GM06990 (cell line): Measurements from ENCODE around the gene VEGFC.

ENCODE experiments used
- DNase-seq: peaks from one replicate; pipeline ENCODE4 v3.0.0-alpha.2; 2011; ENCODE audit not compliant: insufficient read length; ENCODE audit errors: extremely low read depth
- H3K27me3 ChIP-seq: replicated peaks from 2 replicates; pipeline ENCODE4 v1.6.0; 2011; ENCODE audit warnings: low read length; ENCODE audit not compliant: control insufficient read depth, insufficient read depth
- H3K36me3 ChIP-seq: 2 replicates; pipeline ENCODE4 v1.5.1; 2011; ENCODE audit warnings: low read length; ENCODE audit not compliant: control insufficient read depth, insufficient read depth
- H3K4me3 ChIP-seq: replicated peaks from 2 replicates; pipeline ENCODE4 v1.5.1; 2011; ENCODE audit warnings: low read depth, mild to moderate bottlenecking, control low read depth, low read length
- TF ChIP-seq, protein P1 (sequence below): IDR thresholded peaks from 2 replicates; pipeline ENCODE4 v1.5.1; 2011; ENCODE audit warnings: low read length, control low read depth, mild to moderate bottlenecking, inconsistent platforms; ENCODE audit not compliant: insufficient read depth, poor library complexity, severe bottlenecking

VEGFC gene

GRCh38 chr4:176653401-176654220, 139.1 kb downstream of the VEGFC start:
- Histone ChIP-seq H3K36me3 (no peaks in the 10 kb centered on the region), H3K27me3 (no peaks in the 10 kb centered on the region), H3K4me3 (no peak overlapping the region)
- DNase-seq, result no peak
- TF ChIP-seq, protein P1, sequence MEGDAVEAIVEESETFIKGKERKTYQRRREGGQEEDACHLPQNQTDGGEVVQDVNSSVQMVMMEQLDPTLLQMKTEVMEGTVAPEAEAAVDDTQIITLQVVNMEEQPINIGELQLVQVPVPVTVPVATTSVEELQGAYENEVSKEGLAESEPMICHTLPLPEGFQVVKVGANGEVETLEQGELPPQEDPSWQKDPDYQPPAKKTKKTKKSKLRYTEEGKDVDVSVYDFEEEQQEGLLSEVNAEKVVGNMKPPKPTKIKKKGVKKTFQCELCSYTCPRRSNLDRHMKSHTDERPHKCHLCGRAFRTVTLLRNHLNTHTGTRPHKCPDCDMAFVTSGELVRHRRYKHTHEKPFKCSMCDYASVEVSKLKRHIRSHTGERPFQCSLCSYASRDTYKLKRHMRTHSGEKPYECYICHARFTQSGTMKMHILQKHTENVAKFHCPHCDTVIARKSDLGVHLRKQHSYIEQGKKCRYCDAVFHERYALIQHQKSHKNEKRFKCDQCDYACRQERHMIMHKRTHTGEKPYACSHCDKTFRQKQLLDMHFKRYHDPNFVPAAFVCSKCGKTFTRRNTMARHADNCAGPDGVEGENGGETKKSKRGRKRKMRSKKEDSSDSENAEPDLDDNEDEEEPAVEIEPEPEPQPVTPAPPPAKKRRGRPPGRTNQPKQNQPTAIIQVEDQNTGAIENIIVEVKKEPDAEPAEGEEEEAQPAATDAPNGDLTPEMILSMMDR, result no peak

DNA sequence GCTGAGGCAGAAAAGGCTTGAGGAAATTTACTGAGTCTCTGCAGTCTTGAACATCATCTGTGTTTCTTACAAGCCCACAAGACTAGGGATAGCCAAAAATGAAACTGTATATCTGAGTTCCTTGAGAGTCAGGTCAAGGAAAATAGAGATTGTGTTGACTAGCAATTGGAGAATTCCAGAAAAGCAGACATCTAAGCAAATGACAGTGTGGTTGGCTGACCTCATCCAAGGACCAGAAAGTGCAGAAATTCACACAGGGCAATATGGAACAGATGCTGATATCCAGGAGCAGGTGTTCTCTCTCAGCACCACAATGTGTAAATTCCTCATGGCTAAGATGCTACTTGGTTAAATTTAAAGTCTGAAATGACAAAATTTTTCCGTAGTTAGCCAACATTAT, 146.4 kb downstream of the VEGFC start:
- DNase-seq, result no peak
- no peak overlapping the region for H3K4me3 ChIP-seq

GRCh38 chr4:176645246-176645960, 147.3 kb downstream of the VEGFC start:
- Histone ChIP-seq H3K27me3 (no peaks in the 10 kb centered on the region), H3K36me3 (no peaks in the 10 kb centered on the region), H3K4me3 (no peak overlapping the region)
- no peak for DNase-seq
- TF ChIP-seq, protein P1, result no peak

More for the DNA sequence above, 146.4 kb downstream of the VEGFC start:
- no peaks in the 10 kb centered on the region for H3K27me3 ChIP-seq
- H3K36me3 ChIP-seq, result no peaks in the 10 kb centered on the region
- TF ChIP-seq, protein P1, result no peak

DNA sequence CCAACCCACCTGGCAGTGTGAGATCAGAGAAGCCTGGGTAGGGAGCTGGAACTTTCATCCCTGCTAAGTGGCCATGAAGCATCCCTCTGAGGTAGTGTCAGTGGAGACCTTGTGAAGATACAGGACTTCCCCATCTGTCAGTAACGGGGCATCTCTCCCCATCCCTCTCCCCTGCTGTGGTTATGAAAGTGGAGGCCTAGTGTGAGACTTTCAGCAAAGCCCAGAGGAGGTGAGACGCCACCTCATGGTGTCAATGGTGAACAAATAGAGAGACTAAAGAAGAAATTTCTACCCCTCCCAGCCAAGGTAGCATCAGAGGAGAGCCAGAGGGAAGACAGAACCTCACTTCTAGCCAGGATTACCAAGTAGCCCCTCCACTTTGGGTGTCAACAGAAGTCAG, 150.2 kb downstream of the VEGFC start:
- TF ChIP-seq, protein P1, result peak; percentile 33
- DNase-seq, result peak; percentile 5

DNA sequence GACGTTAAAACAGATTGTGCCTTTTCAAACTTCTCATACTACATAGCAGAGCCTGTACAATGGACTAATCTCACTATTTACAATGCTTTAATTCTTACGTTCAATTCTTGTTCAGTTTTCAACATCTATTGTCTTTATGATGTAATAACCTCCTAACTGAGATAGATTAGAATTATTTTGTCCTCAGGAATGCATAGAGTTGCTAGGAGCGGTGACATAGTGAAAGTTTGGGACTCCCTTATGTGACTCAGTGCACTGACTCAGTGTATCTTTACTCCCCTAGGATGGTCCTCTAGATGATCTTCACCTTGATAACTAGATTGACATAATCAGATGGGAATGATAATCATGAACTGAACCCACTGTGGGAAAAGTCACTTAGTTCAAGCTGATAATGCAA, 151.5 kb downstream of the VEGFC start:
- TF ChIP-seq, protein P1, result no peak
- H3K4me3 ChIP-seq, result no peak overlapping the region
- no peaks in the 10 kb centered on the region for H3K27me3 ChIP-seq
- H3K36me3 ChIP-seq, result no peaks in the 10 kb centered on the region
- no peak for DNase-seq

More for the DNA sequence above, 150.2 kb downstream of the VEGFC start:
- Histone ChIP-seq H3K36me3 (no peaks in the 10 kb centered on the region), H3K27me3 (no peaks in the 10 kb centered on the region), H3K4me3 (no peak overlapping the region)
